Measurements from ENCODE around the gene GLIPR1.

- TF ChIP-seq CTCF (IDR thresholded peaks at IDR 0.05; ENCODE audit: low read length): no peak
- TF ChIP-seq EZH2 (IDR thresholded peaks at IDR 0.05; ENCODE audit: borderline replicate concordance, low read length): no peak
These were observed 30.8 kb downstream of the GLIPR1 start, which contains the start of gene KRR1 for GRCh38 chr12:75511116-75512048.
